ENCODE data around the gene FBXO3. TPM values are rescaled to one million over a fixed set of nuclear protein-coding genes. Genes with fewer than 3 reads are reported as not detected.

Gene FBXO3
- total and polyA plus RNA-seq, 2 of the 8 experiments (the other 6 are each of a cell fraction or from before 2014, with no cell fraction given), result 15.9 to 25.7 TPM

- DNase-seq (ENCODE audit: low read depth in 1 of 2, low spot score in 2 of 2) (no peak), FAIRE-seq (no peak)
- no peaks in the 10 kb centered on the region for H3K79me1 ChIP-seq (ENCODE audit: low read depth, low read length)
- H4K8ac ChIP-seq (ENCODE audit: extremely low read depth, insufficient read depth, low read length), result no peak overlapping the region
- H3K4me2 ChIP-seq (ENCODE audit: insufficient read depth in 1 of 2, low read depth in 2 of 2, low read length in 2 of 2), result no peak overlapping the region
- CTCF ChIA-PET (ENCODE audit: partially characterized antibody), result interaction anchor here (0.6 kb wide), 1 partner anchor 1531 kb away, joined by 3 read pairs; no protein-coding TSS in a partner anchor
- H3K9me3 ChIP-seq (ENCODE audit: insufficient read depth in 2 of 2, low read depth in 1 of 2, low read length in 1 of 2), result no peaks in the 10 kb centered on the region
- no peak overlapping the region for H4K91ac ChIP-seq (replicated peaks; ENCODE audit: insufficient read length, low read length)
- H3K18ac ChIP-seq (ENCODE audit: extremely low read depth, low read length), result no peak overlapping the region
- H3K27ac ChIP-seq (ENCODE audit: low read depth, low read length), result no peak overlapping the region
- no peak overlapping the region for H2AFZ ChIP-seq (ENCODE audit: low read length)
- H2BK20ac ChIP-seq (ENCODE audit: low read length), result no peak overlapping the region
- no peak overlapping the region for H2BK15ac ChIP-seq (ENCODE audit: low read length)
- POLR2A ChIA-PET (ENCODE audit: partially characterized antibody), result interaction anchor here (1.4 kb wide), 1 partner anchor 9 kb away, joined by 3 read pairs; no protein-coding TSS in a partner anchor
- no peak overlapping the region for H4K5ac ChIP-seq (ENCODE audit: insufficient read length, low read depth, low read length)
- H2BK120ac ChIP-seq (replicated peaks; ENCODE audit: low read depth, low read length), result no peak overlapping the region
- H2BK12ac ChIP-seq (ENCODE audit: low read depth, low read length), result no peak overlapping the region
- H3K23ac ChIP-seq (ENCODE audit: insufficient read length), result no peak overlapping the region
- no peaks in the 10 kb centered on the region for H4K20me1 ChIP-seq (replicated peaks in 1 of 2; ENCODE audit: control insufficient read depth in 1 of 2, insufficient read depth in 2 of 2, low read length in 2 of 2)
- H3K4ac ChIP-seq (replicated peaks; ENCODE audit: insufficient read length, low read depth, low read length), result no peak overlapping the region
- 68% methylated on average over 2 of the region's 3 CpGs; no CpG with 5 or more reads in 1 of the 2 experiments for WGBS, 2 experiments (ENCODE audit: extremely low coverage in 1 of 2, insufficient coverage in 1 of 2, insufficient read length in 1 of 2, insufficient replicate concordance in 2 of 2, low coverage in 1 of 2, low lambda C conversion rate in 2 of 2, missing lambda C conversion rate in 1 of 2)
- H3K23me2 ChIP-seq (ENCODE audit: low read depth, low read length), result no peaks in the 10 kb centered on the region
- H3K36me3 ChIP-seq (ENCODE audit: control insufficient read depth in 2 of 4, insufficient read depth in 4 of 4, low read length in 3 of 4), result no peaks in the 10 kb centered on the region
- no peaks in the 10 kb centered on the region for H3K79me2 ChIP-seq (ENCODE audit: control insufficient read depth in 1 of 2, insufficient read depth in 2 of 2, low read length in 2 of 2)
- no peaks in the 10 kb centered on the region for H3K4me1 ChIP-seq (replicated peaks in 1 of 4; ENCODE audit: control insufficient read depth in 3 of 4, insufficient read depth in 4 of 4, low read length in 3 of 4)
- H2BK5ac ChIP-seq (ENCODE audit: low read depth, low read length), result no peak overlapping the region
- no peak overlapping the region for H3K4me3 ChIP-seq (ENCODE audit: extremely low read depth in 1 of 4, insufficient read depth in 2 of 4, low read depth in 3 of 4, low read length in 4 of 4)
- no peak overlapping the region for H2AK5ac ChIP-seq (ENCODE audit: low read depth, low read length)
- no peak overlapping the region for H3K14ac ChIP-seq (ENCODE audit: insufficient read length)
- H3K9ac ChIP-seq (replicated peaks in 1 of 4; ENCODE audit: extremely low read depth in 1 of 4, low read depth in 3 of 4, low read length in 3 of 4), result no peak overlapping the region
- 0 out of 7 replicates have a peak, but pooled peaks cover 0 to 2% (median 0%) of the 10 kb centered on the region in 4 experiments for H3K27me3 ChIP-seq (replicated peaks in 1 of 4; ENCODE audit: control insufficient read depth in 3 of 4, extremely low read depth in 1 of 4, insufficient read depth in 3 of 4, low read length in 3 of 4)
- no peak overlapping the region for H3K56ac ChIP-seq (replicated peaks; ENCODE audit: insufficient read length, low read depth, low read length)
- no peak for TF ChIP-seq SP2 (IDR thresholded peaks at IDR 0.05; ENCODE audit: low read length)
- no peak for TF ChIP-seq HDAC6 (IDR thresholded peaks at IDR 0.05; ENCODE audit: low read depth, low read length)
- TF ChIP-seq TBP (IDR thresholded peaks at IDR 0.05; ENCODE audit: low read depth, low read length), result no peak
- TF ChIP-seq CTCF (IDR thresholded peaks at IDR 0.05; ENCODE audit: control extremely low read depth in 1 of 3, insufficient read depth in 1 of 3, low read depth in 1 of 3, low read length in 3 of 3), result no peak
- TF ChIP-seq BCL11A (IDR thresholded peaks at IDR 0.05; ENCODE audit: low read depth in 2 of 2, low read length in 2 of 2), result no peak
- no peak for TF ChIP-seq CHD1 (IDR thresholded peaks at IDR 0.05; ENCODE audit: low read depth, low read length)
- no peak for TF ChIP-seq POU5F1 (IDR thresholded peaks at IDR 0.05; ENCODE audit: low read depth, low read length)
- no peak for TF ChIP-seq KDM5A (IDR thresholded peaks at IDR 0.05; ENCODE audit: low read length)
- no peak for TF ChIP-seq MAFK (IDR thresholded peaks at IDR 0.05; ENCODE audit: low read depth, low read length)
- TF ChIP-seq ATF2 (IDR thresholded peaks at IDR 0.05; ENCODE audit: low read length), result no peak
Observed at GRCh38 chr11:33785609-33786008, 11.3 kb upstream of the FBXO3 start.

Data from H1 (cell line).